Peyer's patch (tissue), 4 donors: Measurements from ENCODE around the gene CAPN7.

ENCODE experiments used
- POLR2A ChIP-seq, 2 donors: fragments of 450-650 bp; IDR thresholded peaks; one replicate each; pipeline ENCODE4 v1.5.1; 2017; ENCODE audit warnings: antibody characterized with exemption in 2 of 2, mild to moderate bottlenecking in 2 of 2, moderate library complexity in 2 of 2
- TF ChIP-seq, protein P1 (sequence below), 6 experiments: fragments of 450-650 bp in 4 of 6; fragments of 200-600 bp in 2 of 6; sonication (generic) in 1 of 6; IDR thresholded peaks; one replicate each; pipeline ENCODE4 v1.5.1; 2017 to 2019; ENCODE audit warnings: antibody characterized with exemption in 6 of 6, mild to moderate bottlenecking in 3 of 6, moderate library complexity in 1 of 6

DNA sequence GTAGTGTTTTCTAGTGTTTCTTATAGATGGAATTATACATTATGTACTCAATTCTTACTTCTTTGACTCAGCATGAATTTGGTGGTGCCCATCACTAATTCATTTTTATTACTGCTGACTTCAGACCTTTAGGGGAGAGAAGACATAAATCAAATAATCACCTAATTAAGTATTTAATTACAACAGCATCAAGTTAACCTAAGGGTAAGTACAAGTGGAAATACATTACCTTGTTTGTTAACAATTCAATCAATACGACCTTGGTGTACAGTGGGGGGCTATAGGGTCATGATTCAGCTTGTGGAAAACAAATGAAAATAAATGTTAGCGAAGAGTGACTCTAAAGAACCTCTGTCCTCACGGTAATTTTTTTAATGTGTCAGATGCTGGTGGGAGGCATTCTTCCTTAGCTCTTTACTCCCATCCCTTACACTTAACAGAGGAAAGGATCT is 538 bp upstream of the CAPN7 start:
- TF ChIP-seq, protein P1, sequence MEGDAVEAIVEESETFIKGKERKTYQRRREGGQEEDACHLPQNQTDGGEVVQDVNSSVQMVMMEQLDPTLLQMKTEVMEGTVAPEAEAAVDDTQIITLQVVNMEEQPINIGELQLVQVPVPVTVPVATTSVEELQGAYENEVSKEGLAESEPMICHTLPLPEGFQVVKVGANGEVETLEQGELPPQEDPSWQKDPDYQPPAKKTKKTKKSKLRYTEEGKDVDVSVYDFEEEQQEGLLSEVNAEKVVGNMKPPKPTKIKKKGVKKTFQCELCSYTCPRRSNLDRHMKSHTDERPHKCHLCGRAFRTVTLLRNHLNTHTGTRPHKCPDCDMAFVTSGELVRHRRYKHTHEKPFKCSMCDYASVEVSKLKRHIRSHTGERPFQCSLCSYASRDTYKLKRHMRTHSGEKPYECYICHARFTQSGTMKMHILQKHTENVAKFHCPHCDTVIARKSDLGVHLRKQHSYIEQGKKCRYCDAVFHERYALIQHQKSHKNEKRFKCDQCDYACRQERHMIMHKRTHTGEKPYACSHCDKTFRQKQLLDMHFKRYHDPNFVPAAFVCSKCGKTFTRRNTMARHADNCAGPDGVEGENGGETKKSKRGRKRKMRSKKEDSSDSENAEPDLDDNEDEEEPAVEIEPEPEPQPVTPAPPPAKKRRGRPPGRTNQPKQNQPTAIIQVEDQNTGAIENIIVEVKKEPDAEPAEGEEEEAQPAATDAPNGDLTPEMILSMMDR (IDR thresholded peaks at IDR 0.05): no peak
- TF ChIP-seq POLR2A (IDR thresholded peaks at IDR 0.05): no peak
